ENCODE measurements around the gene RHBDD2. TPM values are rescaled to one million over a fixed set of nuclear protein-coding genes. Genes with fewer than 3 reads are reported as not detected.
A peak's percentile ranks its signal among the peaks of the same experiment; 100 is the strongest.

The RHBDD2 gene
- total and polyA plus RNA-seq, 9 of the 15 experiments (the other 6 are each of a cell fraction or from before 2014, with no cell fraction given), result 3.3 to 36.7 (median 17.9) TPM

GRCh38 chr7:75914655-75915415, 36.0 kb downstream of the RHBDD2 start, which contains the start of gene POR (continued):
- TF ChIP-seq FOXP4 (CRISPR knock-in tag; IDR thresholded peaks at IDR 0.05; ENCODE audit: borderline replicate concordance), result peak; percentile 94
- TF ChIP-seq RBM22 (IDR thresholded peaks at IDR 0.05; ENCODE audit: low read depth, low read length, poor library complexity, severe bottlenecking), result peak; percentile 91
- no peak for TF ChIP-seq CBX5 (IDR thresholded peaks at IDR 0.05; ENCODE audit: borderline replicate concordance, low read depth)
- peak; percentile 92; the same call in 1 of the 2 replicates for TF ChIP-seq ZFPM2 (CRISPR knock-in tag; IDR thresholded peaks at IDR 0.05)
- TF ChIP-seq CAMTA2 (CRISPR knock-in tag; conservative IDR thresholded peaks at IDR 0.05), result no peak
- TF ChIP-seq GATA2 (CRISPR knock-in tag; IDR thresholded peaks at IDR 0.05), result no peak
- TF ChIP-seq SMARCC2 (IDR thresholded peaks at IDR 0.05; ENCODE audit: low read depth), result no peak
- TF ChIP-seq ETS1 (conservative IDR thresholded peaks at IDR 0.05; ENCODE audit: control insufficient read depth, low read depth, low read length), result peak; percentile 88
- TF ChIP-seq GABPA (tag; conservative IDR thresholded peaks at IDR 0.05; ENCODE audit: low read depth), result peak; percentile 58
- TF ChIP-seq FOXA3 (CRISPR knock-in tag; conservative IDR thresholded peaks at IDR 0.05 in 1 of 2, IDR thresholded peaks at IDR 0.05 in 1 of 2), result no peak; a peak in 1 of 4 replicates
- TF ChIP-seq SUPT5H (IDR thresholded peaks at IDR 0.05), result peak; percentile 93
- 0 out of 2 replicates have a peak, but pooled peaks have one; percentile 75 for TF ChIP-seq ZNF174 (CRISPR knock-in tag; IDR thresholded peaks at IDR 0.05)
- TF ChIP-seq MXI1 (IDR thresholded peaks at IDR 0.05; ENCODE audit: low read depth, low read length), result peak; percentile 47; the same call in 1 of the 2 replicates
- TF ChIP-seq U2AF1 (optimal IDR thresholded peaks at IDR 0.05; ENCODE audit: low read depth, low read length), result peak; percentile 91
- peak; percentile 85; the same call in 1 of the 2 replicates for TF ChIP-seq ZBTB9 (CRISPR knock-in tag; IDR thresholded peaks at IDR 0.05)
- TF ChIP-seq RBFOX2 (IDR thresholded peaks at IDR 0.05; ENCODE audit: low read depth, low read length), result peak; percentile 98
- peak; percentile 38; the same call in 1 of the 2 replicates for TF ChIP-seq SAFB (IDR thresholded peaks at IDR 0.05; ENCODE audit: borderline replicate concordance, low read depth, low read length)
- TF ChIP-seq MTA3 (IDR thresholded peaks at IDR 0.05; ENCODE audit: borderline replicate concordance), result peak; percentile 96
- peak in 1 of 2 experiments; percentile 92; a peak in 2 of 4 replicates for TF ChIP-seq BCLAF1 (IDR thresholded peaks at IDR 0.05; ENCODE audit: borderline replicate concordance in 1 of 2, control insufficient read depth in 1 of 2, low read depth in 2 of 2, low read length in 1 of 2)

All from K562 (cell line).